MM.1S (cell line): Measurements from ENCODE around the gene STAP1.

Experiments used
- DNase-seq: peaks from one replicate; pipeline ENCODE4 v3.0.0-alpha.2; 2015
- H2AFZ ChIP-seq: fragments of 300-600 bp; sonication (generic); 2 replicates; pipeline ENCODE4 v1.6.0; 2016; ENCODE audit warnings: antibody characterized with exemption, low read length
- H3F3A ChIP-seq: fragments of 300-600 bp; sonication (generic); 2 replicates; pipeline ENCODE4 v1.6.1; 2016; ENCODE audit warnings: mild to moderate bottlenecking, antibody characterized with exemption, low read length, moderate library complexity, mixed read lengths; ENCODE audit not compliant: insufficient read depth
- H3K27ac ChIP-seq: fragments of 300-600 bp; sonication (generic); 2 replicates; pipeline ENCODE4 v1.5.1; 2016; ENCODE audit warnings: mild to moderate bottlenecking, low read length
- H3K27me3 ChIP-seq: fragments of 300-600 bp; sonication (generic); replicated peaks from 2 replicates; pipeline ENCODE4 v1.6.0; 2016; ENCODE audit warnings: low read length; ENCODE audit not compliant: insufficient read depth
- H3K36me3 ChIP-seq: fragments of 300-600 bp; sonication (generic); replicated peaks from 2 replicates; pipeline ENCODE4 v1.6.1; 2016; ENCODE audit warnings: mild to moderate bottlenecking, low read length, mixed read lengths; ENCODE audit not compliant: insufficient read depth
- H3K4me1 ChIP-seq: fragments of 300-600 bp; sonication (generic); 2 replicates; pipeline ENCODE4 v1.6.1; 2016; ENCODE audit warnings: low read length, mixed read lengths
- H3K4me2 ChIP-seq: fragments of 300-600 bp; sonication (generic); 2 replicates; pipeline ENCODE4 v1.6.0; 2016; ENCODE audit warnings: low read depth, low read length
- H3K4me3 ChIP-seq: fragments of 300-600 bp; sonication (generic); 2 replicates; pipeline ENCODE4 v1.5.1; 2016; ENCODE audit warnings: low read length, mixed read lengths
- H3K79me2 ChIP-seq: fragments of 300-600 bp; sonication (generic); 2 replicates; pipeline ENCODE4 v1.6.1; 2016; ENCODE audit warnings: mixed run types, low read length, mixed read lengths
- H3K9ac ChIP-seq: fragments of 300-600 bp; sonication (generic); 2 replicates; pipeline ENCODE4 v1.6.1; 2016; ENCODE audit warnings: low read length, mixed read lengths
- H3K9me2 ChIP-seq: fragments of 300-600 bp; sonication (generic); replicated peaks from 2 replicates; pipeline ENCODE4 v1.6.1; 2016; ENCODE audit warnings: mild to moderate bottlenecking, low read length, mixed read lengths; ENCODE audit not compliant: insufficient read depth
- H3K9me3 ChIP-seq: fragments of 300-600 bp; sonication (generic); replicated peaks from 2 replicates; pipeline ENCODE4 v1.6.1; 2016; ENCODE audit warnings: mild to moderate bottlenecking, low read length, mixed read lengths; ENCODE audit not compliant: insufficient read depth
- H4K20me1 ChIP-seq: fragments of 300-600 bp; sonication (generic); 2 replicates; pipeline ENCODE4 v1.6.1; 2016; ENCODE audit warnings: mild to moderate bottlenecking, low read length, moderate library complexity, mixed read lengths; ENCODE audit not compliant: insufficient read depth
- CTCF ChIP-seq: fragments of 300-600 bp; sonication (generic); IDR thresholded peaks from 2 replicates; pipeline ENCODE4 v1.5.1; 2016; ENCODE audit warnings: antibody characterized with exemption, low read length, mixed read lengths
- EZH2 ChIP-seq: fragments of 300-600 bp; sonication (generic); optimal IDR thresholded peaks from 2 replicates; pipeline ENCODE3; 2017; ENCODE audit warnings: low read depth, mild to moderate bottlenecking, antibody characterized with exemption, low read length, mixed read lengths
- EZH2phosphoT487 ChIP-seq: fragments of 300-600 bp; sonication (generic); IDR thresholded peaks from 2 replicates; pipeline ENCODE4 v1.6.1; 2018; ENCODE audit warnings: antibody characterized with exemption, low read length

Gene STAP1

DNA sequence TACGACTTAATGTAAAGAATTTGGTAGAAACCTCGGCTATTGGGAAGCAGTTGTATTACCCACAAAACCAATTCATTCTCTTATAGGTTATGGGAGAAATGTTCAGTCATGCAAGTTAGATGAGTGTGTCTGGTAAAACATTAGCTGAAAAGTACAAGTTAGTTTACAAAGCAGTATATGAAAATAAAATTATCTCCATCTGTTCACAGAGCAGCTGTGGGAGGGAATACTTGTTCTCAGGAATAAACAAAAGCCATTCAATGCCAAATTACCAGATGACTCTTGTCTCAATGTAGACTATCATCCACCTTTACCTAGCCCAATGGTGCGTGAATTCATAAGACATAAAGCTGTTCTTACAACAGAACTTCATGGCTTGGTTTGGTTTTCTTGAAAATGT is 28.6 kb downstream of the STAP1 start:
- no peaks in the 10 kb centered on the region for H4K20me1 ChIP-seq
- TF ChIP-seq CTCF (no peak), EZH2phosphoT487 (no peak), EZH2 (no peak)
- DNase-seq: no peak
- H3K4me2 ChIP-seq: no peak overlapping the region
- no peaks in the 10 kb centered on the region for H3F3A ChIP-seq
- no peak overlapping the region for H3K27ac ChIP-seq
- no peak overlapping the region for H3K4me3 ChIP-seq
- no peaks in the 10 kb centered on the region for H3K36me3 ChIP-seq
- H2AFZ ChIP-seq: no peak overlapping the region
- H3K27me3 ChIP-seq: no peaks in the 10 kb centered on the region
- no peaks in the 10 kb centered on the region; the same call in 1 of the 2 replicates for H3K9me2 ChIP-seq
- H3K4me1 ChIP-seq: no peaks in the 10 kb centered on the region
- no peaks in the 10 kb centered on the region for H3K79me2 ChIP-seq
- no peak overlapping the region for H3K9ac ChIP-seq
- H3K9me3 ChIP-seq: no peaks in the 10 kb centered on the region

DNA sequence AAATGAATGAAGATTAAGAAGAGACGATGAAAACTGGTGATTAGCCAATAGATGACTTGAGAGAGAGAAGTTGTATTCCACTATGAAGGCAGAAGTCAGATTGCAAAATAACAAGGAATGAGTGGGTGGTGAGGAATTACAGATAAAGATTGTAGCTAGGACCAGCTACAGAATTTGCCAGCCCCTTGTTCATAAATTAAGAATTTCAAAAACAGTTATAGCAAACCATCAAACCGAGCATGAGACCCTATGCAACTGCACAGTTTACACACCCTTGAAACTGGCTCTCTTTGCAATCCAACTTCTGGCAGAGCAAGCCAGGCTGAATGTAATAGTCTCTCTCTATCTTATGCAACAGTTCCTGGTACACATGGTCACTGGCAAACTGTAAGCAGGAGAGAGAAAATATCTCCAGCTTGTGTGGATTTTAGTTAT is 35.2 kb downstream of the STAP1 start:
- H3K9me3 ChIP-seq: no peaks in the 10 kb centered on the region
- no peaks in the 10 kb centered on the region for H3K79me2 ChIP-seq
- H3K9ac ChIP-seq: no peak overlapping the region
- no peaks in the 10 kb centered on the region for H3K36me3 ChIP-seq
- no peak overlapping the region for H3K4me2 ChIP-seq
- H3K4me3 ChIP-seq: no peak overlapping the region
- no peak overlapping the region for H3K27ac ChIP-seq
- H4K20me1 ChIP-seq: no peaks in the 10 kb centered on the region
- no peaks in the 10 kb centered on the region for H3F3A ChIP-seq
- TF ChIP-seq CTCF (no peak), EZH2phosphoT487 (no peak), EZH2 (no peak)
- no peak overlapping the region for H2AFZ ChIP-seq
- no peak for DNase-seq
- no peaks in the 10 kb centered on the region for H3K9me2 ChIP-seq
- H3K27me3 ChIP-seq: no peaks in the 10 kb centered on the region
- no peaks in the 10 kb centered on the region for H3K4me1 ChIP-seq

- no peak overlapping the region for H3K4me2 ChIP-seq
- no peak overlapping the region for H3K4me3 ChIP-seq
- no peaks in the 10 kb centered on the region for H3K4me1 ChIP-seq
- H3F3A ChIP-seq: no peaks in the 10 kb centered on the region
- H4K20me1 ChIP-seq: no peaks in the 10 kb centered on the region
- H3K79me2 ChIP-seq: no peaks in the 10 kb centered on the region
- no peaks in the 10 kb centered on the region for H3K27me3 ChIP-seq
- TF ChIP-seq EZH2 (no peak), CTCF (no peak), EZH2phosphoT487 (no peak)
- H3K36me3 ChIP-seq: no peaks in the 10 kb centered on the region
- H2AFZ ChIP-seq: no peak overlapping the region
- no peak for DNase-seq
- no peak overlapping the region for H3K27ac ChIP-seq
- H3K9ac ChIP-seq: no peak overlapping the region
- no peaks in the 10 kb centered on the region for H3K9me3 ChIP-seq
- no peaks in the 10 kb centered on the region for H3K9me2 ChIP-seq
Measured at GRCh38 chr4:67603310-67604028, 44.9 kb downstream of the STAP1 start.
